Measurements from ENCODE around the gene RAB11FIP4. TPM values are rescaled to one million over a fixed set of nuclear protein-coding genes. Genes with fewer than 3 reads are reported as not detected.
A peak's percentile ranks its signal among the peaks of the same experiment; 100 is the strongest.

Gene RAB11FIP4
- total and polyA plus RNA-seq, 9 donors = 1.8 to 16.5 (median 6.4) TPM

DNA sequence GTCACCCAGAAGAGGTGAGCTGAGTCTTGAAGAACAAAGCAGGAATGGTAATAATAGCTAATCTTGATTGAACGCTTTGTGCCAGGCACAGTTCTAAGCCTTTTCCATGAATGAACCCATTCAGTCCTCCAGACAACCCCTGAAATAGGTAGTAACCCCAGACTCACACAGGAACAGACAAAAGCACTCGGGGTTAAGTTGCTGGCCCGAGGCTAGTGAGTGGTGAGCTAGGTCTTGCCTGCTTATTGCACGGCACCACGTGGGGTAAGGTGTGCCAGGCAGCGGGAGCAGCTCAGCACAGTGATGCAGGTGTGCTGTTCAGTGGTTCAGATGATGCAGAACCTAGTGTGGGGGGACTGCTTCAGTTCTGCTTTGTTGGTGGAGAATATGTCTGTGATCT lies 181.6 kb downstream of the RAB11FIP4 start:
- H3K27me3 ChIP-seq = no peaks in the 10 kb centered on the region
- H3K27ac ChIP-seq = peak overlapping the region; percentile 26 to 72
- H3K4me1 ChIP-seq (ENCODE audit: insufficient read depth) = peaks cover 22% of the 10 kb centered on the region
- no peak overlapping the region for H3K4me3 ChIP-seq
- H3K9me3 ChIP-seq = no peaks in the 10 kb centered on the region
- H3K36me3 ChIP-seq = no peaks in the 10 kb centered on the region
- TF ChIP-seq, protein P1, sequence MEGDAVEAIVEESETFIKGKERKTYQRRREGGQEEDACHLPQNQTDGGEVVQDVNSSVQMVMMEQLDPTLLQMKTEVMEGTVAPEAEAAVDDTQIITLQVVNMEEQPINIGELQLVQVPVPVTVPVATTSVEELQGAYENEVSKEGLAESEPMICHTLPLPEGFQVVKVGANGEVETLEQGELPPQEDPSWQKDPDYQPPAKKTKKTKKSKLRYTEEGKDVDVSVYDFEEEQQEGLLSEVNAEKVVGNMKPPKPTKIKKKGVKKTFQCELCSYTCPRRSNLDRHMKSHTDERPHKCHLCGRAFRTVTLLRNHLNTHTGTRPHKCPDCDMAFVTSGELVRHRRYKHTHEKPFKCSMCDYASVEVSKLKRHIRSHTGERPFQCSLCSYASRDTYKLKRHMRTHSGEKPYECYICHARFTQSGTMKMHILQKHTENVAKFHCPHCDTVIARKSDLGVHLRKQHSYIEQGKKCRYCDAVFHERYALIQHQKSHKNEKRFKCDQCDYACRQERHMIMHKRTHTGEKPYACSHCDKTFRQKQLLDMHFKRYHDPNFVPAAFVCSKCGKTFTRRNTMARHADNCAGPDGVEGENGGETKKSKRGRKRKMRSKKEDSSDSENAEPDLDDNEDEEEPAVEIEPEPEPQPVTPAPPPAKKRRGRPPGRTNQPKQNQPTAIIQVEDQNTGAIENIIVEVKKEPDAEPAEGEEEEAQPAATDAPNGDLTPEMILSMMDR (IDR thresholded peaks at IDR 0.05) = no peak
- TF ChIP-seq EP300 (IDR thresholded peaks at IDR 0.05) = no peak
- no peak for TF ChIP-seq POLR2A (IDR thresholded peaks at IDR 0.05)
- intact Hi-C loops (cut with DNase I) = loop anchor here in 1 of 4 donors (10.0 kb wide), 1 partner anchor 132 kb away; no protein-coding TSS in a partner anchor
- WGBS, 3 donors = 89 to 94% (median 93%) methylated on average over 6 of the region's 6 CpGs
- DNase-seq = no peak

DNA sequence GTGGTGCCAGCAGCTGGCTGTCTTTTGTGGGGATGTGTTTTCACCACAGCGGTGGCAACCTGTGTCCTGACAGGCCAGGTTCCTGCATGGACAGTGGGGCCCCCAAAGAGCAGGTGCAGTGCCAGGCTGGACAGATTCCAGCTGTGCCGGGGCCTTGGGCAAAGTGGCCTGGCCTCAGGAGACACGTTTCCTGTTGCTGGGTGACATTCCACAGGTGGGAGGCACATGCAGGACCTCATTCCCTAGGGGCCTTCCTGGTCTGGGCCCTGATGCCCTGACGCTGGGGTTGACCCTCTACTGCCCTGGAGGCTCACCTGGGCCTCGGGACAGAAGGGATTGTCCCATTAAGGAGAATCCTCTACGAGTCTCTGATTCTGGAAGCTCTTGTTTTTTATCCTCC lies 182.4 kb downstream of the RAB11FIP4 start:
- intact Hi-C loops (cut with DNase I) = loop anchor here in 1 of 4 donors (10.0 kb wide), 1 partner anchor 131 kb away; no protein-coding TSS in a partner anchor
- H3K4me1 ChIP-seq (ENCODE audit: insufficient read depth) = peaks cover 22% of the 10 kb centered on the region

DNA sequence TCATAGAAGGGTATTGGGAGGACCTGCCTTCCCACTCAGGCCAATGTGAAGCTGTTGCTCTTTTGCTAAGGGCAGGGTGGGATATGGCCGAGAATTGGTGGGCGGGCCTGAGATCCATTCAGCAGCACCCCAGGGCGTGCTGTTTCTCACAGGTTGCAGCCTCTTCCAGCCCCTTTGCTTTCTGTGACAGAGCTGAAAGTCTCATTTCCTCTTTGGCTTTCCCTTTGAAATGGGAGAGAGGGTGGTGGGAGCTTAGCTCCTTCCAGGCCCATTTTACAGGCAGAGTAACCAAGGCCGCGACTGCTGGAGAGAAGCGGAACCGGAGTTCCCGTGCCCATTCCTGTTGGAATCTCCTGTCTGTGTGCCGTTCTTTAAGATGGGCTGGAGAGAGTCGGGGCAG lies 183.0 kb downstream of the RAB11FIP4 start:
- H3K4me3 ChIP-seq = no peak overlapping the region
- peak overlapping the region; percentile 34 to 72 for H3K27ac ChIP-seq
- H3K36me3 ChIP-seq = no peaks in the 10 kb centered on the region
- WGBS, 3 donors = 91 to 97% (median 94%) methylated on average over 10 of the region's 10 CpGs
- H3K4me1 ChIP-seq (ENCODE audit: insufficient read depth) = peaks cover 22% of the 10 kb centered on the region
- H3K27me3 ChIP-seq = no peaks in the 10 kb centered on the region
- intact Hi-C loops (cut with DNase I) = loop anchor here in 1 of 4 donors (10.0 kb wide), 1 partner anchor 130 kb away; no protein-coding TSS in a partner anchor
- DNase-seq = no peak
- H3K9me3 ChIP-seq = no peaks in the 10 kb centered on the region
- TF ChIP-seq POLR2A (IDR thresholded peaks at IDR 0.05) (no peak), EP300 (IDR thresholded peaks at IDR 0.05) (no peak)
- TF ChIP-seq, protein P1 (IDR thresholded peaks at IDR 0.05) = no peak

More for the DNA sequence above, 182.4 kb downstream of the RAB11FIP4 start:
- H3K36me3 ChIP-seq = no peaks in the 10 kb centered on the region
- 79 to 87% (median 87%) methylated on average over 6 of the region's 6 CpGs for WGBS, 3 donors
- DNase-seq = no peak
- H3K4me3 ChIP-seq = no peak overlapping the region
- H3K27me3 ChIP-seq = no peaks in the 10 kb centered on the region
- H3K27ac ChIP-seq = peak overlapping the region; percentile 34 to 72
- H3K9me3 ChIP-seq = no peaks in the 10 kb centered on the region
- TF ChIP-seq EP300 (IDR thresholded peaks at IDR 0.05) (no peak), POLR2A (IDR thresholded peaks at IDR 0.05) (no peak)
- TF ChIP-seq, protein P1 (IDR thresholded peaks at IDR 0.05) = no peak

DNA sequence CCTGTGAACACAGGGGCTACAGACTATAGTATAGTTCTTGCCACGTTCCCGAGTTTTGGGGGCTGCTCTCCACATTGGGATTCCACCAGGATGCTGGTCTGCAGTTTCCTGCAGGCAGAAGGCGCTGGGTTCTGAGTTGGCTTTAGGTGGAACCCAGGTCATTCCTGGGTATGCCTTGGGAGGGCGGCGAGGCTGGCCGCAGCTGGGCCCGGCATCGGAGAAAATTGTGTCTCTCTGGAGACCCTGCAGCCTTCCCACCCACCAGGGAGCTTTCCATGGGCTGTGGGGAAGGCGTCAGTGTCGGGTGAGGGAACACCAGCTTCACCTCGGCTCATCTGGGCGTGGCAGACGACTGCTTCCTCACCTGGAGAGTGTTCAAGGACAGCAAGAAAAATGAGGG lies 183.6 kb downstream of the RAB11FIP4 start:
- Histone ChIP-seq H3K4me3 (no peak overlapping the region), H3K9me3 (no peaks in the 10 kb centered on the region), H3K36me3 (no peaks in the 10 kb centered on the region), H3K27ac (peak overlapping the region in 1 of 2 donors; percentile 72), H3K4me1 (ENCODE audit: insufficient read depth) (peaks cover 22% of the 10 kb centered on the region), H3K27me3 (no peaks in the 10 kb centered on the region)
- DNase-seq = no peak
- WGBS, 3 donors = 84 to 90% (median 86%) methylated on average over 13 of the region's 13 CpGs
- intact Hi-C loops (cut with DNase I) = loop anchor here in 1 of 4 donors (10.0 kb wide), 1 partner anchor 130 kb away; no protein-coding TSS in a partner anchor
- no peak for TF ChIP-seq EP300 (IDR thresholded peaks at IDR 0.05)
- no peak for TF ChIP-seq POLR2A (IDR thresholded peaks at IDR 0.05)
- TF ChIP-seq, protein P1 (IDR thresholded peaks at IDR 0.05) = no peak
